Fibroblast of lung (primary cell): ENCODE data around the gene CACNG8. TPM values are rescaled to one million over a fixed set of nuclear protein-coding genes. Genes with fewer than 3 reads are reported as not detected.

Experiments used
- DNase-seq, 2 donors: peaks; one replicate each; pipeline versions ENCODE4 v3.0.0 to v3.0.0-alpha.2; 2010; ENCODE audit warnings: low read depth in 2 of 2
- H2AFZ ChIP-seq: 2 replicates; pipeline ENCODE4 v1.5.1; 2012; ENCODE audit warnings: low read length, control low read depth, inconsistent platforms
- H3K27ac ChIP-seq: 2 replicates; pipeline ENCODE4 v1.5.1; 2011; ENCODE audit warnings: low read length, control low read depth; ENCODE audit not compliant: insufficient read depth
- H3K27me3 ChIP-seq: 2 replicates; pipeline ENCODE4 v1.5.1; 2011; ENCODE audit warnings: mild to moderate bottlenecking, low read length; ENCODE audit not compliant: control insufficient read depth, insufficient read depth
- H3K36me3 ChIP-seq: 2 replicates; pipeline ENCODE4 v1.5.1; 2011; ENCODE audit warnings: low read length; ENCODE audit not compliant: control insufficient read depth, insufficient read depth
- H3K4me1 ChIP-seq: 2 replicates; pipeline ENCODE4 v1.5.1; 2011; ENCODE audit warnings: low read length; ENCODE audit not compliant: control insufficient read depth, insufficient read depth; ENCODE audit errors: extremely low read depth
- H3K4me2 ChIP-seq: 2 replicates; pipeline ENCODE4 v1.5.1; 2011; ENCODE audit warnings: low read length, control low read depth; ENCODE audit not compliant: insufficient read depth; ENCODE audit errors: extremely low read depth
- H3K4me3 ChIP-seq, 4 experiments: fragments of 200-600 bp in 1 of 4; sonication (generic) in 1 of 4; replicated peaks in 1 of 4; 2 replicates each; pipeline ENCODE4 v1.5.1; 2011 to 2016; ENCODE audit warnings: low read length in 4 of 4, low read depth in 3 of 4, mild to moderate bottlenecking in 3 of 4, control low read depth in 2 of 4, inconsistent platforms in 1 of 4, mixed read lengths in 1 of 4; ENCODE audit not compliant: insufficient read depth in 1 of 4; ENCODE audit errors: control extremely low read depth in 1 of 4
- H3K79me2 ChIP-seq: 2 replicates; pipeline ENCODE4 v1.5.1; 2012; ENCODE audit warnings: mild to moderate bottlenecking, low read length, inconsistent platforms; ENCODE audit not compliant: control insufficient read depth, insufficient read depth
- H3K9ac ChIP-seq: 2 replicates; pipeline ENCODE4 v1.5.1; 2011; ENCODE audit warnings: mild to moderate bottlenecking, low read length, control low read depth; ENCODE audit not compliant: insufficient read depth
- H3K9me3 ChIP-seq: 2 replicates; pipeline ENCODE4 v1.5.1; 2012; ENCODE audit warnings: low read depth, low read length; ENCODE audit not compliant: control insufficient read depth, insufficient read depth
- H4K20me1 ChIP-seq: 2 replicates; pipeline ENCODE4 v1.5.1; 2011; ENCODE audit warnings: low read length; ENCODE audit not compliant: control insufficient read depth, insufficient read depth; ENCODE audit errors: extremely low read depth
- CTCF ChIP-seq, 2 donors: IDR thresholded peaks in 1 of 2; conservative IDR thresholded peaks in 1 of 2; 1 replicate in 1 of 2; 2 replicates in 1 of 2; pipeline ENCODE4 v1.5.1; 2011 to 2012; ENCODE audit warnings: low read length in 2 of 2, control low read depth in 1 of 2, inconsistent platforms in 1 of 2, low read depth in 1 of 2, mild to moderate bottlenecking in 1 of 2
- EZH2 ChIP-seq: IDR thresholded peaks from 2 replicates; pipeline ENCODE4 v1.5.1; 2012; ENCODE audit warnings: low read length, control low read depth, mild to moderate bottlenecking; ENCODE audit errors: missing control alignments
- polyA plus RNA-seq, 2 donors: library from polyadenylated mRNA; depleted of rRNA in 1 of 2; stranded (reverse) in 1 of 2; unstranded in 1 of 2; fragments of >200 nt; gene quantifications; 2 replicates each; pipeline ENCODE4 v1.2.1, GENCODE V29; 2011 to 2012; ENCODE audit warnings: missing spikeins in 1 of 2
- total RNA-seq: library from RNA; depleted of rRNA; stranded (reverse); fragments of >200 nt; gene quantifications from 2 replicates; pipeline ENCODE4 v1.2.1, GENCODE V29; 2014

Gene CACNG8
- total and polyA plus RNA-seq, 2 donors (not counting 1 experiment from before 2014, with no cell fraction given) = under 0.01 to 0.01 TPM

- H3K27me3 ChIP-seq = no peaks in the 10 kb centered on the region
- DNase-seq = no peak
These were observed 60.5 kb downstream of the CACNG8 start for GRCh38 chr19:54023191-54023590.

GRCh38 chr19:54024660-54025059 is 61.9 kb downstream of the CACNG8 start:
- no peak overlapping the region for H3K27ac ChIP-seq
- H3K4me1 ChIP-seq = no peaks in the 10 kb centered on the region
- H3K36me3 ChIP-seq = no peaks in the 10 kb centered on the region
- DNase-seq = no peak
- H3K9ac ChIP-seq = no peak overlapping the region
- H3K27me3 ChIP-seq = no peaks in the 10 kb centered on the region
- H2AFZ ChIP-seq = no peak overlapping the region
- H3K79me2 ChIP-seq = no peaks in the 10 kb centered on the region
- no peaks in the 10 kb centered on the region for H4K20me1 ChIP-seq
- no peak overlapping the region for H3K4me3 ChIP-seq
- H3K9me3 ChIP-seq = no peaks in the 10 kb centered on the region
- no peak overlapping the region for H3K4me2 ChIP-seq
- no peak for TF ChIP-seq EZH2
- TF ChIP-seq CTCF (conservative IDR thresholded peaks at IDR 0.05 in 1 of 2, IDR thresholded peaks at IDR 0.05 in 1 of 2; ENCODE audit: low read depth in 1 of 2, low read length in 2 of 2) = no peak

More at GRCh38 chr19:54023191-54023590, 60.5 kb downstream of the CACNG8 start:
- no peak overlapping the region for H2AFZ ChIP-seq
- no peaks in the 10 kb centered on the region for H3K79me2 ChIP-seq
- no peak for TF ChIP-seq CTCF (conservative IDR thresholded peaks at IDR 0.05 in 1 of 2, IDR thresholded peaks at IDR 0.05 in 1 of 2; ENCODE audit: low read depth in 1 of 2, low read length in 2 of 2)
- no peak for TF ChIP-seq EZH2
- H3K4me1 ChIP-seq = no peaks in the 10 kb centered on the region
- H3K27ac ChIP-seq = no peak overlapping the region
- no peaks in the 10 kb centered on the region for H3K9me3 ChIP-seq
- H3K4me3 ChIP-seq = no peak overlapping the region
- no peak overlapping the region for H3K4me2 ChIP-seq
- H4K20me1 ChIP-seq = no peaks in the 10 kb centered on the region
- no peaks in the 10 kb centered on the region for H3K36me3 ChIP-seq
- H3K9ac ChIP-seq = no peak overlapping the region

- Histone ChIP-seq H2AFZ (no peak overlapping the region), H3K4me1 (no peaks in the 10 kb centered on the region), H3K4me3 (no peak overlapping the region), H3K27me3 (no peaks in the 10 kb centered on the region), H3K9me3 (no peaks in the 10 kb centered on the region), H3K79me2 (no peaks in the 10 kb centered on the region), H4K20me1 (no peaks in the 10 kb centered on the region), H3K36me3 (no peaks in the 10 kb centered on the region), H3K9ac (no peak overlapping the region), H3K4me2 (no peak overlapping the region), H3K27ac (no peak overlapping the region)
- no peak for DNase-seq
- no peak for TF ChIP-seq CTCF (conservative IDR thresholded peaks at IDR 0.05 in 1 of 2, IDR thresholded peaks at IDR 0.05 in 1 of 2; ENCODE audit: low read depth in 1 of 2, low read length in 2 of 2)
- TF ChIP-seq EZH2 = no peak
These were observed 63.9 kb downstream of the CACNG8 start for GRCh38 chr19:54026656-54027055.
